Neural progenitor cell (in vitro differentiated cells): ENCODE results near the gene TUBA4B. TPM values are rescaled to one million over a fixed set of nuclear protein-coding genes. Genes with fewer than 3 reads are reported as not detected.

Source experiments
- DNase-seq: peaks from one replicate; pipeline ENCODE4 v3.0.0-alpha.2; 2016; ENCODE audit warnings: low spot score
- H2AFZ ChIP-seq: fragments of 200-600 bp; sonication (generic); replicated peaks from 2 replicates; pipeline ENCODE4 v1.6.1; 2016; ENCODE audit warnings: antibody characterized with exemption
- H3F3A ChIP-seq: fragments of 200-600 bp; sonication (generic); 2 replicates; pipeline ENCODE4 v1.6.1; 2016; ENCODE audit warnings: antibody characterized with exemption, low read depth
- H3K27ac ChIP-seq: fragments of 200-600 bp; sonication (generic); 2 replicates; pipeline ENCODE4 v1.5.1; 2016; ENCODE audit warnings: mild to moderate bottlenecking
- H3K27me3 ChIP-seq: fragments of 200-600 bp; sonication (generic); 2 replicates; pipeline ENCODE4 v1.6.1; 2016; ENCODE audit warnings: mild to moderate bottlenecking, moderate library complexity
- H3K36me3 ChIP-seq: fragments of 200-600 bp; sonication (generic); 2 replicates; pipeline ENCODE4 v1.5.1; 2016
- H3K4me1 ChIP-seq: fragments of 200-600 bp; sonication (generic); 2 replicates; pipeline ENCODE4 v1.6.1; 2016; ENCODE audit warnings: mixed run types
- H3K4me2 ChIP-seq: fragments of 200-600 bp; sonication (generic); 2 replicates; pipeline ENCODE4 v1.6.1; 2016
- H3K4me3 ChIP-seq: fragments of 200-600 bp; sonication (generic); 2 replicates; pipeline ENCODE4 v1.5.1; 2016
- H3K79me2 ChIP-seq: fragments of 200-600 bp; sonication (generic); 2 replicates; pipeline ENCODE4 v1.6.1; 2016; ENCODE audit warnings: low read depth
- H3K9ac ChIP-seq: fragments of 200-600 bp; sonication (generic); 2 replicates; pipeline ENCODE4 v1.6.1; 2016
- H3K9me3 ChIP-seq: fragments of 200-600 bp; sonication (generic); 2 replicates; pipeline ENCODE4 v1.5.1; 2016; ENCODE audit warnings: low read depth
- H4K20me1 ChIP-seq: fragments of 200-600 bp; sonication (generic); 2 replicates; pipeline ENCODE4 v1.6.1; 2016; ENCODE audit warnings: low read depth
- H3K27ac Mint-ChIP-seq: 3 replicates; pipeline ENCODE4 v1.8.0; 2021; ENCODE audit warnings: mixed read lengths
- H3K27me3 Mint-ChIP-seq: 2 replicates; pipeline ENCODE4 v1.8.0; 2022; ENCODE audit warnings: low read depth, mild to moderate bottlenecking, inconsistent platforms, moderate library complexity, mixed read lengths; ENCODE audit not compliant: insufficient read depth
- H3K36me3 Mint-ChIP-seq: 3 replicates; pipeline ENCODE4 v1.8.0; 2021; ENCODE audit warnings: mixed read lengths
- H3K4me1 Mint-ChIP-seq: 3 replicates; pipeline ENCODE4 v1.8.0; 2021; ENCODE audit warnings: mixed read lengths
- H3K4me3 Mint-ChIP-seq: 3 replicates; pipeline ENCODE4 v1.8.0; 2021; ENCODE audit warnings: mild to moderate bottlenecking, moderate library complexity, mixed read lengths
- H3K9me3 Mint-ChIP-seq: 3 replicates; pipeline ENCODE4 v1.8.0; 2020; ENCODE audit warnings: mixed read lengths
- EZH2 ChIP-seq: fragments of 200-600 bp; sonication (generic); IDR thresholded peaks from 2 replicates; pipeline ENCODE4 v1.6.1; 2017; ENCODE audit warnings: antibody characterized with exemption, mild to moderate bottlenecking, moderate library complexity
- EZH2phosphoT487 ChIP-seq: fragments of 200-600 bp; sonication (generic); IDR thresholded peaks from 2 replicates; pipeline ENCODE4 v1.6.1; 2017; ENCODE audit warnings: antibody characterized with exemption
- total RNA-seq: library from RNA; depleted of rRNA; stranded (reverse); fragments of >200 nt; gene quantifications from 2 replicates; pipeline ENCODE4 v1.2.3, GENCODE V29; 2015; ENCODE audit warnings: low replicate concordance
- TF ChIP-seq, protein P1 (sequence below): fragments of 200-600 bp; sonication (generic); IDR thresholded peaks from 2 replicates; pipeline ENCODE4 v1.5.1; 2017; ENCODE audit warnings: antibody characterized with exemption, mild to moderate bottlenecking

TUBA4B gene
- total RNA-seq, 1 donor from 2014 or later = not detected

GRCh38 chr2:219268294-219268693 is 15.3 kb downstream of the TUBA4B start:
- Histone ChIP-seq H3K36me3 (no peaks in the 10 kb centered on the region), H3K4me2 (no peak overlapping the region), H2AFZ (no peak overlapping the region), H3K9ac (no peak overlapping the region), H3K27me3 (peaks cover 8% of the 10 kb centered on the region), H3K4me1 (peaks cover 4% of the 10 kb centered on the region), H3F3A (no peaks in the 10 kb centered on the region), H4K20me1 (no peaks in the 10 kb centered on the region), H3K27ac (no peak overlapping the region), H3K9me3 (no peaks in the 10 kb centered on the region), H3K4me3 (no peak overlapping the region), H3K79me2 (no peaks in the 10 kb centered on the region)
- H3K27me3 Mint-ChIP-seq = peaks cover 18% of the 10 kb centered on the region
- H3K36me3 Mint-ChIP-seq = no peaks in the 10 kb centered on the region
- no peak overlapping the region for H3K4me3 Mint-ChIP-seq
- no peak for DNase-seq
- H3K9me3 Mint-ChIP-seq = no peaks in the 10 kb centered on the region
- H3K4me1 Mint-ChIP-seq = no peaks in the 10 kb centered on the region
- no peak overlapping the region for H3K27ac Mint-ChIP-seq
- TF ChIP-seq, protein P1, sequence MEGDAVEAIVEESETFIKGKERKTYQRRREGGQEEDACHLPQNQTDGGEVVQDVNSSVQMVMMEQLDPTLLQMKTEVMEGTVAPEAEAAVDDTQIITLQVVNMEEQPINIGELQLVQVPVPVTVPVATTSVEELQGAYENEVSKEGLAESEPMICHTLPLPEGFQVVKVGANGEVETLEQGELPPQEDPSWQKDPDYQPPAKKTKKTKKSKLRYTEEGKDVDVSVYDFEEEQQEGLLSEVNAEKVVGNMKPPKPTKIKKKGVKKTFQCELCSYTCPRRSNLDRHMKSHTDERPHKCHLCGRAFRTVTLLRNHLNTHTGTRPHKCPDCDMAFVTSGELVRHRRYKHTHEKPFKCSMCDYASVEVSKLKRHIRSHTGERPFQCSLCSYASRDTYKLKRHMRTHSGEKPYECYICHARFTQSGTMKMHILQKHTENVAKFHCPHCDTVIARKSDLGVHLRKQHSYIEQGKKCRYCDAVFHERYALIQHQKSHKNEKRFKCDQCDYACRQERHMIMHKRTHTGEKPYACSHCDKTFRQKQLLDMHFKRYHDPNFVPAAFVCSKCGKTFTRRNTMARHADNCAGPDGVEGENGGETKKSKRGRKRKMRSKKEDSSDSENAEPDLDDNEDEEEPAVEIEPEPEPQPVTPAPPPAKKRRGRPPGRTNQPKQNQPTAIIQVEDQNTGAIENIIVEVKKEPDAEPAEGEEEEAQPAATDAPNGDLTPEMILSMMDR = no peak
- no peak for TF ChIP-seq EZH2
- TF ChIP-seq EZH2phosphoT487 = no peak

GRCh38 chr2:219269362-219270054 is 16.5 kb downstream of the TUBA4B start:
- Histone ChIP-seq H3K4me1 (peaks cover 4% of the 10 kb centered on the region), H3K27ac (no peak overlapping the region), H3F3A (no peaks in the 10 kb centered on the region), H3K9me3 (no peaks in the 10 kb centered on the region), H3K4me2 (no peak overlapping the region), H3K79me2 (no peaks in the 10 kb centered on the region), H3K27me3 (peaks cover 8% of the 10 kb centered on the region), H2AFZ (no peak overlapping the region), H3K4me3 (no peak overlapping the region), H3K36me3 (no peaks in the 10 kb centered on the region), H4K20me1 (no peaks in the 10 kb centered on the region), H3K9ac (no peak overlapping the region)
- Mint-ChIP-seq H3K27ac (no peak overlapping the region), H3K9me3 (no peaks in the 10 kb centered on the region), H3K4me3 (peak overlapping the region; percentile 5), H3K36me3 (no peaks in the 10 kb centered on the region), H3K27me3 (peaks cover 23% of the 10 kb centered on the region), H3K4me1 (peaks cover 2% of the 10 kb centered on the region)
- TF ChIP-seq EZH2phosphoT487 (no peak), EZH2 (no peak)
- TF ChIP-seq, protein P1 = no peak
- no peak for DNase-seq

GRCh38 chr2:219270055-219270372 is 17.0 kb downstream of the TUBA4B start:
- Mint-ChIP-seq H3K9me3 (no peaks in the 10 kb centered on the region), H3K27me3 (peaks cover 19% of the 10 kb centered on the region), H3K4me1 (peaks cover 6% of the 10 kb centered on the region), H3K4me3 (no peak overlapping the region), H3K27ac (no peak overlapping the region), H3K36me3 (no peaks in the 10 kb centered on the region)
- Histone ChIP-seq H3K27me3 (peaks cover 8% of the 10 kb centered on the region), H3K4me1 (peaks cover 4% of the 10 kb centered on the region), H3F3A (no peaks in the 10 kb centered on the region), H3K4me3 (no peak overlapping the region), H3K27ac (no peak overlapping the region), H3K4me2 (no peak overlapping the region), H3K36me3 (no peaks in the 10 kb centered on the region), H3K9ac (no peak overlapping the region), H2AFZ (no peak overlapping the region), H4K20me1 (no peaks in the 10 kb centered on the region), H3K9me3 (no peaks in the 10 kb centered on the region), H3K79me2 (no peaks in the 10 kb centered on the region)
- TF ChIP-seq, protein P1 = no peak
- TF ChIP-seq EZH2phosphoT487 = no peak
- no peak for TF ChIP-seq EZH2
- no peak for DNase-seq
